HG03045 (cell line): ENCODE measurements around the gene LRRC43.
"Not testable (repeated sequence)": the region's sequence is repeated elsewhere in the genome, so short reads cannot be mapped to it uniquely, and the experiment has no call there.

Experiments
- ATAC-seq: cut with Tn5 transposase; IDR thresholded peaks from one replicate; pipeline ENCODE4 v1.9.1; 2021; ENCODE audit warnings: mild to moderate bottlenecking, moderate library complexity; ENCODE audit not compliant: unreplicated experiment

The LRRC43 gene

DNA sequence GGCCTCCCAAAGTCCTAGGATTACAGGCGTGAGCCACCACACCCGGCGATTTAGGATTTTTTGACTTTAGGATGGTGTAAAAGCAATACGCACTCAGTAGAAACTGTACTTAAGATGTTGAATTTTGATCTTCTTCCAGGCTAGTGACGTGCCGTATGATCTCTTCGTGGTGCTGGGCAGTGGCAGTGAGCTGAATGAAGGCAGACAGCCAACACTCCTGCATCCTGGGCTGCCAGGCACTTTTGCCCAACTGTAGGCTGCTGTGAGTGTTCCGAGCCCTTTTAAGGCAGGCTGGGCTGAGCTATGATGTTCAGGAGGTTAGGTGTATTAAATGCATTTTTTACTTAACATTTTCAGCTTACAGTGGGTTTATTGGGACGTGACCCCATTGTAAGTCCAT, 30.2 kb upstream of the LRRC43 start:
- ATAC-seq: no peak

DNA sequence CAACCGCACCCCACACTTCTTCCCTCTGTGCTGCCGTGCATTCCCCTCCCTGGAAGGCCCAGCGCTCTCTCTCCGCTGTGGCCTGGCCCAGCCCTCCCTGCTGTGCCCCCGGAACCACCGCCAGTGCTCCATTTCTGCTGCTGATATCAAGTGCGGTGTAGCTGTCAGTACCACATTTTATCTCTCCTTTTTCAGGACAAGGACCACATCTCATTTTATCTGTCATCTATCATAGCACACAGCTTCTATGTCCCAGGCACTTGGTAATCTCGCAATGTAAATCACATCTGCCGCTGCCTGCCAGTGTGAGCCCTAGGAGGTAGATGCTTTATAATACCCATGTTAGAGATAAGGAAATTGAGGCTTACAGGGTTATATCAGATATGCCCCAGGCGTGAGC, 27.2 kb upstream of the LRRC43 start:
- no peak for ATAC-seq

DNA sequence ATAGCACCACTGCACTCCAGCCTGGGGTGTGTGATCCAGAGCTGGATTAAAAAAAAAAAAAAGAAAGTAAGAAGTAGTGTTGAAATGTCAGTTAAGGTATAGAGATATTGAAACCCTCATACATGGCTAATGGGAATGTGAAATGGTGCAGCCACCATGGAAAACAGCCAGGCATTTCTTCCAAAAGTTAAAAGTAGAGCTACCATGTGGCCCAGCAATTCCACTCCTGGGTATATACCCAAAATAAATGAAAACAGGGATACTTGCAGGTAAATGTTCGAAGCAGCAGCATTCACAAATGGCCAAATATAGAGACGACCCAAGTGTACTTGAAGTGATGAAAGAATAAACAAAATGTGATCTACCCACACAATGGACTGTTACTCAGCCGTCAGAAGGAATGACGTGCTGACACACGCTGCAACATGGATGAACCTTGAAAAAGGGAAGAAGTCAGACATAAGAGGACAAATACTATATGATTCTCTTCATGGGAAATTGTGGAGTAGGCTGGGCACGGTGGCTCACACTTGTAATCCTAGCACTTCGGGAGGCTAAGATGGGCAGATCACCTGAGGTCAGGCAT, 24.1 kb upstream of the LRRC43 start:
- ATAC-seq: no peak

DNA sequence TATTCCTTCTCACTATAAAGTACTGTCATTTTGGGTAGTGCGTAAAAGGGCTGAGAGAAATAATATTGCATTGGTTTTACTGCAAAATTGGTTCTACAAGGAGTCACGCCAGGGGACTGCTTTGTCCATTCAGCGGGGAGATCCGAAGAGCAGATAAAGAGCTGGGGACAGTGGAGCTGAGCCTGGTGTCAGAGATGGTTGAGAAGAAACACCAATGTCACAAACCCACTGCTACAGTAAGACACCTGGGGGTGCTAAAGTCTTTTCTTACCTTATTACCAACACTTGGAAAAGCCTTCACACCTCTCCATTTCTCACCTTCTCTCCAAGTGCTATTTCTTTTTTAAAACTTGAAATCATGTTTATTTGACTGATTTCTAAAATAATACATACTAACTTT, 23.0 kb upstream of the LRRC43 start:
- ATAC-seq: no peak

DNA sequence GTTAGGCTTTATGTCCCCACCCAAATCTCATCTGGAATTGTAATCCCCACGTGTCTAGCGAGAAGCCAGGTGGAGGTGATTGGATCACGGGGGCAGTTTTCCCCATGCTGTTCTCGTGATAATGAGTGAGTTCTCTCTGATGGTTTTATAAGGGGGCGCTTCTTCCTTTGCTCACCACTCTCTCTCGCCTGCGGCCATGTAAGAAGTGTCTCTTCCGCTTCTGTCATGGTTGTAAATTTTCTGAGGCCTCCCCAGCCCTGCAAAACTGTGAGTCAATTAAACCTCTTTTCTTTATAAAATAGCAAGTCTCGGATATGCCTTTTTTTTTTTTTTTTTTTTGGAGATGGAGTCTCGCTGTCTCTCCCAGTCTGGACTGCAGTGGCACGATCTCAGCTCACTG, 22.2 kb upstream of the LRRC43 start:
- ATAC-seq: no peak

DNA sequence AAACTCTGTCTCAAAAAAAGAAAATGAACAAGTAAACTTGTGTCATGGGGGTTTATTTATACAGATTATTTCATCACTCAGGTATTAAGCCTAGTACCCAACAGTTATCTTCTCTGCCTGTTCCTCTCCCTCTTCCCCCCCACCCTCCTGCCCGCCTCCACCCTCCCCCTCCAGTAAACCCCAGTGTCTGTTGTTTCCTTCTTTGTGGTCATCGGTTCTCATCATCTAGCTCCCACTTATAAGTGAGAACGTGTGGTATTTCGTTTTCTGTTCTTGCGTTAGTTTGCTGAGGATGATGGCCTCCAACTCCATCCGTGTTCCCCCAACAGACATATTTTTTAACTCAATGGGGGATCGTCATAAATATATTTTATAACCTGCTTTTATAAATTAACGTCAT, 21.2 kb upstream of the LRRC43 start:
- no peak for ATAC-seq

DNA sequence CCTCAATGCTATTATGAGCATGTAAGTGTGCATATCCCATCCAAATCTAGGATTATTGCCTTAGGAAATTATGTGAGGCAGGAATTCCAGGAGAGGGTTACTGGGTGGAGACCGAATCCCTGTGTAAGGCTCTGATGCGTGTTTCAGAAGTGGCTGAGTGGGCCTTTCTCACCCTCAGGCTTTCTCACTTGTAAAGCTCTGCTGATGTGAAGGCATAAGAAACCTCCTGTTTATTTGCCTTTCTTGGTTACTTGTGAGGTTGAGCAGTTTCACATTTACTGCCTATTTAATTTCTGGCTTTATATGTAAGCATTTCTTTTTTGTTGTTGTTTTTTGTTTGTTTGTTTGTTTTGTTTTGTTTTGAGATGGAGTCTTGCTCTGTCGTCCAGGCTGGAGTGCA, 19.9 kb upstream of the LRRC43 start:
- ATAC-seq: no peak

DNA sequence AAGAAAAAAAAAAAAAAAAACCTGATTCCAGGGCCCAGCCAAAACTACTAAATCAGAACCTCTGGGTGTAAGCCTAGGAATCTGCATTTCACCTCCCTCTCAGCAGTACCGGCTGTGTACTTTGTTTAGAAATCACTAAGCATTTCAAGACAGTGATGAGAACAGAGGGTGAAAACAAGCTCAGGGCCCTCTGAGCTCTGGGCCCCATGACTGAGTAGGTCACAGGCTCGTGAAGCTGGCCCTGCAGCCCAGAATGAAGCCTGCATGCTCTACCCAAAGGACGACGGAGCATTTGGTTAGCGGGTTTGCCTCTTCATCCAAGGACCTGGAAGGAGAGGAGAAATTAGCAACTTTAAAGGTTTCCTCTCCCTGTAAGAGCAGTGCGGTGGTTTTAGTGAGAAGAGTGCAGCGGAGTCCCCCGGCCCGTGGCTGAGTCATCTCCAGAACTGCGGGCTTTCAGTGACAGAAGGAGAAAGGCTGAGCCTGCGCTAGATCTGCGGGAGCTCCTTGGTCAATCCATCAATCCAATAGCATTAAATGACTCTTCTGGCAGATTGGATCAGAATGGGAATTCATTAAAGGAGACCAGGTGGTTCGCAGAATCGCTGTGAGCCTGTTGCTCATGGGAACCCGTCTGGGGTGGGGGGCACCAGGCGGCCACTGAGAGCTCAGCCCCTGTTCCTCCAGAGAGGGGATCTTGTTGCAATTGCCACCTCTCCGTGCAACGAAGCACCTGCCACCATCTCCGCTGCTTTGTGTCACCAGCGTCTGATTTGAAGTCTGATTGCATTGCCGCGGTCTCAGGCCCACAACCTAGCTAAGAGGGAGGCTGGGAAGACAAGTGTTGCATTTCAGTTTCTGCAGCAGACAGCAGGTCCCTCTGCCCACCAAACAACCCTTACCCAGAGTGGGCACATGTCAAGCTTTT, 16.2 kb upstream of the LRRC43 start:
- ATAC-seq: peak; percentile 62

DNA sequence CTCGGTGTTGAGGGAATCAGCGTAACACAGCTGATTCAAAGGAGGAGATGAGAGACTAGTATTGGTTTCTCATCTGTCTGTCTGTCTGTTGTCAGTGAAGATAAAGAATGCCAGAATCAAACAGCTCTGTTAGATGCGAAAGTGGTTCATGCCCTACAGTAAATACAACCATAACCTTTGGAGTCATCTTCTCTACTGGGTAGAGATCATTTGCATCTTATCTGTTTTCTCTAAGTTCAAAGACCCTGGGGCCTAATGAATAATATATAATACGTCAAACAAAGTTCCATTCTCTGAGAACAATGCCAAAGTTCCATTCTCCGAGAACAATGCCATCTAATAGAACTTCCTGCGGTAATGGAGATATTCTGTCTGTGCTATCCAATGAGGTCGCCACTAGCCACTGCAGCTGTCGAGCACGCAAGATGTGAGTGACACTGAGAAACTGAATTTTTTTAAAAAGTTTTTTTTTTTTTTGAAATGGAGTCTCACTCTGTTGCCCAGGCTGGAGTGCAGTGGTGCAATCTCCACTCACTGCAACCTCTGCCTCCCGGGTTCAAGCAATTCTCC, 15.5 kb upstream of the LRRC43 start:
- ATAC-seq: no peak

DNA sequence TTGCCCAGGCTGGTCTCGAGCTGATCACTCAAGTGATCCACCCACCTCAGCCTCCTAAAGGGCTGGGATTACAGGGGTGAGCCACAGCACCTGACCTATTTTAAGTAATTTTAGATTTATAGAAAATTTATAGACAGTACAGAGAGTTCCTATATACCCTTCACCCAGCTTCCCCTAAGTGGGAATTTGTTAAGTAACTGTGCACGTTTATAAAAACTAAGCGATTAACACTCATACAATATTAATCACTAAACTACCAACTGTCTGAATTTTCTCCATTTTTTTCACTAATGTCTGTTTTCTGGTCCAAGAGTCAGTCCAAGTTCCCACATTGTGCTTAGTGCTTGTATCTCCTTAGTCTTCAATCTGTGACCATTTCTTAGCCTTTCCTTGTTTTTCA, 14.4 kb upstream of the LRRC43 start:
- ATAC-seq: no peak

DNA sequence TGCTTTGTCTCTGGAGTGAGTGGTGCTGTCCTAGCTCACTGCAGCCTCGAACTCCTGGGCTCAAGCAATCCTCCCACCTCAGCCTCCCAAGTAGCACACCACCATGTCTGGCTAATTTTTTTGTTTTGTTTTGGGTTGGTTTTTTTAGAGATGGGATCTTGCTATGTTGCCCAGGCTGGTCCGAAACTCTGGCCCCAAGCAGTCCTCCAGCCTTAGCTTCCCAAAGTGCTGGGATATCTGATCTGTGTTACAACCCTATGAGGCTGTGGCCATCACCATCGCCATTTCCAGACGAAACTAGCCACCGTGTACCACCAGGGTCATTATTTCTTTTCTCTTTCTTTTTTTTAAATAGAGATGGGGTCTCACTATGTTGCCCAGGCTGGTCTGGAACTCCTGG, 11.5 kb upstream of the LRRC43 start:
- ATAC-seq: no peak

DNA sequence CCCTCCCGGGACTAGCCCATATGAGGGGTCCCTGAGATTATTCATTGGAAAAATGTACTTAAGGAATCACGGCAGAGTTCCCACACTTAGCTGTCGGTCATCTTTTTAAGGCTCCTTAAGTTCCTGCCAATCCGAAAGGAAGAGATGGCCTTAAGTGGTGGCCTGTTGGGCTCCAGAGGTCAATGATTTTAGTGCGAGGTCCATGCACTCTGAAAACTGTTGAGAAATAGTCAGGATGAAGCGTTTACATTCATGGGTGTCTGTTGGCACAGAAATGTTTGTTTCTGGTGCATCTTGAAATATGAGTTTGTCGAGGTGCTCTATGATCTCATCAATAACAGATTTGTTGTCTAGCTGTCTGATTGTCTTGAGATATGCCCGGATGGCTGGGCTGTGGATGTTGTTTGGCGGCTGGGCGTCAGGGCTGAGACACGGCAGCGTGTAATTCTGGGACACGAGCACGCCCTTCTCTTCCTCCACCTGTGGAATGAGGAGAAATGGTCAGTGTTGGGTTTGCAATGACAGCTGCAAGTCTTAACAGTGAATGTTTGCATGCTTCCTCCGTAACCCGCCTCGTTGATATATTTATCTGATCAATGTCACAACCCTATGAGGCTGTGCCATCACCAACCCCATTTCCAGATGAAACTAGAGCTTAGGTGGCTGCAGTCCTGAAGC, 10.5 kb upstream of the LRRC43 start:
- no peak for ATAC-seq

DNA sequence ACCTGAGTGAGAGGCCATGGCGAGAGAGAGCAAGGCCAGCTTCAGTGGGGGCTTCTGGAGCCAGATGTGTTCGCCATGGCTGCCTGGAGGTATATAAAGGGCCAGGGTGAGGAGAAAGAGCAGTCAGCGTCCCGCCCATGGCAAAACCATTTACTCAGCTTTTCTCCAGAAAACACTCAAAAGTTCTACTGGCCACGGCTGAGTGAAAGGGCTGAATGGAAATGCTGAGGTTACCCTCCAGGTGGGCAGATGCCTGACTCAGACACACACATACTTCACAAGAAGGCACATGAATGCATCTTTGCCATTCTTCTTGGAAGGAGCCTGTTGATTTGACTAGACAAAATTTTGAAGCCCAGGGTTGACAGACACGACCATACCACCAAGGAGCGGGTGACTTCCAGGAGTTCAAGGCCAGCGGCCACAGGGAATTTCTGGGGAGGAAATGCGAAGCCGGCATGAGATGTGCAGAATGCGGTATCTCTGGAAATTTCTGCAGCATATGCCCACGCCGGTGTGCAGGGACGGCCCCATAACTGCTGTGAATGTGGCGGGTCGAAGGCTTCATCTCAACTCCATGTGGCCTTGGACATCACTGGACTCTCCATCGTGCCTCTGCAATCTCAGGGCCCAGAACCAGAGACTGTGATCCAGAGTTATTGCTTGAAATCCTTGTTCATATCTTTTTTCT, 8.6 kb upstream of the LRRC43 start, which contains the start of gene IL31:
Gene IL31 (minus strand): TSS at position 67 of the 691 bp plus-strand sequence. CDS start 49 bp downstream, at position 18.
- ATAC-seq: no peak

DNA sequence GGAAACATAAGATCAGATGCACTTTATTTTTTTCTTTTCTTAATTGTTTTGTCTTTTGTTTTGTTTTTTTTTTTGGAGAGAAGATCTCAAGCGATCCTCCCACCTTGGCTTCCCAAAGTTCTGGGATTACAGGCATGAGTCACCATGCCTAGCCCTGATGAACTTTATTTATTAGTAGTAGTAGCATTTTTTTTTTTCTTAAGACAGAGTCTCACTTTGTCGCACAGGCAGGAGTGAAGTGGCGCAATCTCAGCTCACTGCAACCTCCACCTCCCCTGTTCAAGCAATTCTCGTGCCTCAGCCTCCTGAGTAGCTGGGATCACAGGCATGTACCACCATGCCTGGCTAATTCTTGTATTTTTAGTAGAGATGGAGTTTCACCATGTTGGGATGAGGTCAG, 6.5 kb upstream of the LRRC43 start:
- not testable (repeated sequence) for ATAC-seq

DNA sequence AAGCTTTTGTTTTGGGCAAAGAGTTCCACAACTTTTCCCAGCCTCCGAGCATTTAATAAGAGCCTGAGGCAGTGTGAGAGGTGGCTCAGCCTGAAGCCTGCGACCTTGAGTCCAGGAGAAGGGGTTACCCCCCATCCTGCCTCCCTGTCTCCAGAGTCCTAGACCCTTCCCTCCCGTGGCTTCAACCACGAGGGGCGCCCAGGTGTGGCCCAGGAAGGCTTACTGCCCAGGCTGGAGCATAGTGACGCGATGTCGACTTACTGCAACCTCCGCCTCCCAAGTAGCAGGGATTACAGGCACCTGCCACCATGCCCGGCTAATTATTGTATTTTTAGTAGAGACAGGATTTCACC, 641 bp downstream of the LRRC43 start:
- ATAC-seq: no peak

DNA sequence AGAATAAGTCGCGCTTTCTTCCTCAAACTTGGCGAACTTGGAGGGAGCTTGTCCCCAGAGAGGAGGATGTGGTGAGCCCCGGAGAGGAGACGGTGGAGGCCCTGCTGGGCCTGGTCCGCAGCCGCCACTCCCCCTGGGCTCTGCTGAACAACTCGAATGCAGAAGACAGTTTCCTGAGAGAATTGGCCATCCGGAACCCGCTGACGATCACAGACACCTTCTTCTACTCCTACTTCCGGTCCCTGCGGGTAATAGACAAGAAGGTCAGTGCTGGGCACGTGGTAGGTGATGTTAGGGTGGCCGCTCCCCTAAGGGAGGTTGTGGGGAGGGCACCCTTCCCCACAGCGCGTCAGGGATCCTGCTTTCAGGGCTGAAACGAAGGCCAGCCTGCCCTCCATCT, 1.6 kb downstream of the LRRC43 start:
- ATAC-seq: no peak

DNA sequence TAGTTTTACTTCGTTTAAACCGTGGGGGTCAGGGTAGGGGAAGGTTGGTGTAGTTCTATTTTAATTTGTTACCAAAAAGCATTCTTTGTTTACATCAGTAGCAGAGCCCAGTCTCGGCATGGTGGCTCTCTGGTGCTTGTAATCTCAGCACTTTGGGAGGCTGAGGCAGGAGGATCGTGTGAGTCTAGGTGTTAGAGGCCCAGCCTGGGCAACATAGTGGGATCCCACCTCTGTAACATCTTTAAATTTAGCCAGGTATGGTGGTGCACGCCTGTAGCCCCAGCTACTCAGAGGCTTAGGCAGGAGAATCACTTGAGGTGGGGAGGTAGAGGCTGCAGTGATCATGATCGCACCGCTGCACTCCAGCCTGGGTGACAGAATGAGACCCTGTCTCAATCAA, 2.2 kb downstream of the LRRC43 start:
- no peak for ATAC-seq

DNA sequence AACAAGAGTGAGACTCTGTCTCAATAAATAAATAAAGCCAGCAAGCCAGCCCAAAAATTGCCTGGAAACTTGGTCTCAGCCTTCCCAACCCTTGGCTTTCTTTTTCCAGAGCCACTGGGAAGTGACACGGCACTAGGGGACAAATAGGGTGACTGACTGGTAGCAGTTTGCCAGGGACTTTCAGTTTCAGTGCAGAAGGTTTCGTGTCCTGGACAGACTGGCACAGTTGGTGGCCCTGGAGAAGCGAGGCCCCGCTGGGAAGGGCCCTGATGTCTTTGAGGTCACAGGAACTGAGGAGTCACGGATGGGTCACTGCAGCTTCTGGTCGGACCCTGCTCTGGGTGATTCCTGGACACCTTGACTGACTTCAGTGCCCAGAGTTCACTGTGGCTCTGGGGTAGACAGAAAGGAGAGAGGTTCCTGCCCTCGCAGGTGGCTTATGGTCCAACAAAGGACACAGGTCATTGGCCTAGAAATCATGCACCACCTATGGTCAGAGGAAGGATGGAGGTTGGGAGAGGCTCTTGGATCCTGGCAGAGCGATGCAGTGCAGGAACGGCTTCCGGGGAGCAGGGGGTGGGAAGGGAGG, 2.7 kb downstream of the LRRC43 start:
- no peak for ATAC-seq

DNA sequence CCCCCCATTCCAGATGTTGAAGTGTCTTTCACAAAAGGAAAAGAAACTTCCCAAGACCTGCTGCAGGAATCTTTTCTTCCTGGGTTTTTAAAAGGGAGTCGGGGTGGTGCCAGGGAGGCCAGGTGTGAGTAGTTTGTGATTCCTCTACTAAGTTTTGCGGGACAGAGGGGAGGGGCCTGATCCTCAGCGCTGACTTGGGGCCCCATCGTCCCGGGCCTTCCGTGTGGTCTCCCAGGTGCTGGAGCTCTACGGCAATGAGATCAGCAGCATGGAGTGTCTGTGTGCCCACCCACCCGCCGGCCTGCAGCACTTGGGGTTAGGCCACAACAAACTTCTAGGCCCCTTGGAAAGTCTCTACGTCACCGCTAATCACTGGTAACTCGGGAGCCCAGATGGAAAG, 4.5 kb downstream of the LRRC43 start:
- no peak for ATAC-seq

DNA sequence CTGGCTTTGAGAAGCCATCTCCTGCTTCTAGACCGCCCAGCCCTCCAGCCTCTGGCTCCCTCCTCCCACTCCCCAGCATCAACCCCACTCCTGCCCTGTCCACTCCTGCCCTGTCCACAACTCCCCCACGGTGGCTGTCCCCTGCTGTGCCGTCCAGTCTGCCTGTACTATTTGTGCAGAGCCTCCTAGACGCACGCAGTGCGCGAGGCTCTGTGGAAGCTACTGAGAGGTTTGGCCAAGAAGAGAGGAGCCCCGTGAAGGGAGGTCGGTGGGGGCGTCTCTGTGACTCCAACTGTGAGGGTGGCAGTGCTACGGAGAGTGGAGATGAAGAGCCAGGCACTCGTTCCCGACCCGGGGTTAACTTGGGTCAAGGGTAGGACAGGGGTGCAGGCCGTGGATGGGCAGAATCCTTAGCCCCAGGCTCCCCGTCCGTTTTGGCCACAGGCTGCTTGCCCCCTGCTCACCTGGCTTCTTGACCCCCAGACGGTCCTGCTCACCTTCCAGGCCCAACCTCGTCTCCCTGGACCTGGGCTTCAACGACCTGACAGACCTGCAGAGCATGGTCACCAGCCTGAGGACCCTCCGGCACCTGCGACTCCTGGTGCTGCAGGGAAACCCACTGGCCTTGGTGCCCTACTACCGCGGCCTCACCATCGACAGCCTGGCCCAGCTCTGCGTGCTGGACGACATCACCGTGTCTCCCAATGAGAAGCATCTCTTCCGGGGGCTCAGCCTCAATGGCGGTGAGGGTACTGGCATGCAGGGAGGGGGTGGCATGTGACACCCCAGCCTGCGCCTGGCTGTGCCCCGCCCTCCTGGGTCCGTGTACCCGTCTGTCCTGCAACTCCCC, 6.9 kb downstream of the LRRC43 start:
- ATAC-seq: no peak
